HUES48 (cell line): ENCODE results near the gene NRTN.

ENCODE experiments used
- H3K27ac ChIP-seq: one replicate; pipeline ENCODE4 v1.7.0; 2013; ENCODE audit warnings: low read depth, low read length, inconsistent platforms
- H3K27me3 ChIP-seq: 2 replicates; pipeline ENCODE4 v1.6.1; 2013; ENCODE audit warnings: mild to moderate bottlenecking, low read length; ENCODE audit not compliant: control insufficient read depth, insufficient read depth
- H3K36me3 ChIP-seq: 2 replicates; pipeline ENCODE4 v1.6.1; 2013; ENCODE audit warnings: low read length; ENCODE audit not compliant: control insufficient read depth, insufficient read depth
- H3K4me1 ChIP-seq: 2 replicates; pipeline ENCODE4 v1.6.1; 2013; ENCODE audit warnings: mild to moderate bottlenecking, low read length; ENCODE audit not compliant: control insufficient read depth, insufficient read depth
- H3K4me3 ChIP-seq: 2 replicates; pipeline ENCODE4 v1.5.1; 2013; ENCODE audit warnings: mild to moderate bottlenecking, low read depth, low read length
- H3K9ac ChIP-seq: 2 replicates; pipeline ENCODE4 v1.6.1; 2013; ENCODE audit warnings: mild to moderate bottlenecking, low read depth, low read length, moderate library complexity
- H3K9me3 ChIP-seq: 2 replicates; pipeline ENCODE4 v1.6.1; 2013; ENCODE audit warnings: low read length; ENCODE audit not compliant: control insufficient read depth, insufficient read depth

NRTN gene

GRCh38 chr19:5782945-5783919 is 21.6 kb upstream of the NRTN start:
- H3K36me3 ChIP-seq = peaks cover 38% of the 10 kb centered on the region
- no peak overlapping the region for H3K27ac ChIP-seq

GRCh38 chr19:5784581-5785147 is 20.2 kb upstream of the NRTN start, which contains the start of gene PRR22:
PRR22 (minus strand) TSS chr19:5784746; CDS start chr19:5784660, 86 bp downstream.
- H3K4me3 ChIP-seq = no peak within 1 kb of the TSS
- H3K9me3 ChIP-seq = no peaks in the 10 kb centered on the region
- H3K36me3 ChIP-seq = peaks cover 51% of the 10 kb centered on the region
- no peak within 1 kb of the TSS for H3K27ac ChIP-seq
- H3K27me3 ChIP-seq = no peaks in the 10 kb centered on the region
- no peak within 1 kb of the TSS for H3K9ac ChIP-seq
- H3K4me1 ChIP-seq = no peaks in the 10 kb centered on the region

More at GRCh38 chr19:5782945-5783919, 21.6 kb upstream of the NRTN start:
- no peaks in the 10 kb centered on the region for H3K4me1 ChIP-seq
- no peaks in the 10 kb centered on the region for H3K27me3 ChIP-seq
- no peaks in the 10 kb centered on the region for H3K9me3 ChIP-seq
- no peak overlapping the region for H3K9ac ChIP-seq
- H3K4me3 ChIP-seq = no peak overlapping the region

- peaks cover 56% of the 10 kb centered on the region for H3K36me3 ChIP-seq
- no peak overlapping the region for H3K9ac ChIP-seq
- H3K4me1 ChIP-seq = 0 out of 2 replicates have a peak, but pooled peaks cover 3% of the 10 kb centered on the region
- no peaks in the 10 kb centered on the region for H3K9me3 ChIP-seq
- H3K4me3 ChIP-seq = no peak overlapping the region
- no peaks in the 10 kb centered on the region for H3K27me3 ChIP-seq
- H3K27ac ChIP-seq = no peak overlapping the region
Observed at GRCh38 chr19:5785423-5785822, 19.4 kb upstream of the NRTN start.

DNA sequence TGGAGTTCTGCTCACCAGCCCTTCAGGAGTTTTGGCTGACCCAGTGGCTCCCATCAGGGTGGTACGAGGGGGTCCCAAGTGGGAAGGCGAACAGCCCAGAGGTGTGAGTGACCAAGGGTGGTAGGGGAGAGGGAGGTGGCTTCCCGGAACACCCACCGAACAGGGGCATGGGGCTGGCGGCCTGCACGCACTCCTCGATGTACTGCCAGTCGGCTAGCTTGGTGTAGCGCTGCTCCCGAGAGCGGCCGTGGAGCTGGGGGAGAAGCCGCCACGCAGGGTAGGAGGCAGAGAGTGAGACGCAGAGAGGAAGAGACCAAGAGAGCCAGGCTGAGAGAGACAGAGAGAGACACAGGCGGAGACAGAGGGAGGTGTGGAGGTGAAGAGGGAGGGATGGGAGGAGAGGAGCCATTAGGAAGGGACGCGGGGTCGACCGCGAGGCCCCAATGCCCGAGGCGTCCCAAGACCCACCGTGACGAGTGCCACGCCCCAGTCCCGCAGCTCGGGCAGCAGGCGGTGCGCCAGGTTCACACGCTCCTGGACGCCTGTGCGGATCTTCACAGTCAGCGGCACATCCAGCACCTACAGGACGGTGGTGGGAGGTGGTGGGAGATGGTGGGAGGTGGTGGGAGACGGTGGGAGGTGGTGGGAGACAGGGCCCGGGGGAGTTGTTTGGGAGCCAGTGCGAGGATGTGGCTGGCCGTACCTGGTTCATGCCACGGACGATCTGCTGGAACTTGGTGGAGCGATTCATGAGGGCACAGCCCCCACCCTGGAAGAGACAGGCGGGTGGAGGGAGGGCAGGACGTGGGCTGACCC is 18.1 kb upstream of the NRTN start:
- H3K4me3 ChIP-seq = no peak overlapping the region
- peaks cover 56% of the 10 kb centered on the region for H3K36me3 ChIP-seq

GRCh38 chr19:5787409-5788182 is 17.3 kb upstream of the NRTN start:
- no peak overlapping the region for H3K9ac ChIP-seq
- 0 out of 2 replicates have a peak, but pooled peaks cover 3% of the 10 kb centered on the region for H3K4me1 ChIP-seq
- H3K36me3 ChIP-seq = peaks cover 56% of the 10 kb centered on the region
- H3K27ac ChIP-seq = no peak overlapping the region
- no peak overlapping the region for H3K4me3 ChIP-seq
- H3K27me3 ChIP-seq = no peaks in the 10 kb centered on the region
- H3K9me3 ChIP-seq = no peaks in the 10 kb centered on the region

More for the DNA sequence above, 18.1 kb upstream of the NRTN start:
- Histone ChIP-seq H3K27ac (no peak overlapping the region), H3K27me3 (no peaks in the 10 kb centered on the region), H3K4me1 (0 out of 2 replicates have a peak, but pooled peaks cover 3% of the 10 kb centered on the region), H3K9ac (no peak overlapping the region), H3K9me3 (no peaks in the 10 kb centered on the region)

GRCh38 chr19:5788422-5788821 is 16.4 kb upstream of the NRTN start:
- Histone ChIP-seq H3K27ac (no peak overlapping the region), H3K4me1 (0 out of 2 replicates have a peak, but pooled peaks cover 3% of the 10 kb centered on the region), H3K4me3 (no peak overlapping the region), H3K36me3 (peaks cover 56% of the 10 kb centered on the region), H3K27me3 (no peaks in the 10 kb centered on the region), H3K9me3 (no peaks in the 10 kb centered on the region), H3K9ac (no peak overlapping the region)

DNA sequence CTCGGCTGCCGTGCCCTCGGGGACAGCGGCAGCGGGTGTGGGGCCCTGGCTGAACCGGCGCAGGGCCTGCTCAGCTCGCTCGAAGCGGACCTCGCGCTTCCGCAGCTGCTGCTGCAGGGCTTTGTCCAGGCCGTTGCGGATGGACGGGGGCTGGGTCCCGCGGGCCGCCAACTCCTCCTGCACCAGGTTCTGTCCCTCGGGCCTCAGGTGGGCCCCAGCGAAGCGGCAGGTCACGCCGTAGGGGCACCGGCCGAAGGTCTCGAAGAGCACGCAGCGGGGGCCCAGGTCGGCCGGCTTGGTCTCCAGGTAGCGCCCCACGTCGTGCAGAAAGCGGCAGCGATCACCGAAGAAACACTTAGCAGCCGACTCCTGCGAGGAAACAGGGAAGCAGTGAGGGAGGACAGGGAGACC is 15.5 kb upstream of the NRTN start:
- Histone ChIP-seq H3K27ac (no peak overlapping the region), H3K36me3 (peaks cover 54% of the 10 kb centered on the region), H3K9me3 (no peaks in the 10 kb centered on the region), H3K4me3 (no peak overlapping the region), H3K4me1 (0 out of 2 replicates have a peak, but pooled peaks cover 3% of the 10 kb centered on the region), H3K27me3 (no peaks in the 10 kb centered on the region), H3K9ac (no peak overlapping the region)

GRCh38 chr19:5789886-5790558 is 14.8 kb upstream of the NRTN start:
- no peak overlapping the region for H3K9ac ChIP-seq
- H3K9me3 ChIP-seq = no peaks in the 10 kb centered on the region
- H3K27ac ChIP-seq = peak overlapping the region; percentile 23
- H3K4me3 ChIP-seq = peak overlapping the region; percentile 84
- H3K27me3 ChIP-seq = no peaks in the 10 kb centered on the region
- 0 out of 2 replicates have a peak, but pooled peaks cover 3% of the 10 kb centered on the region for H3K4me1 ChIP-seq
- H3K36me3 ChIP-seq = peaks cover 50% of the 10 kb centered on the region

DNA sequence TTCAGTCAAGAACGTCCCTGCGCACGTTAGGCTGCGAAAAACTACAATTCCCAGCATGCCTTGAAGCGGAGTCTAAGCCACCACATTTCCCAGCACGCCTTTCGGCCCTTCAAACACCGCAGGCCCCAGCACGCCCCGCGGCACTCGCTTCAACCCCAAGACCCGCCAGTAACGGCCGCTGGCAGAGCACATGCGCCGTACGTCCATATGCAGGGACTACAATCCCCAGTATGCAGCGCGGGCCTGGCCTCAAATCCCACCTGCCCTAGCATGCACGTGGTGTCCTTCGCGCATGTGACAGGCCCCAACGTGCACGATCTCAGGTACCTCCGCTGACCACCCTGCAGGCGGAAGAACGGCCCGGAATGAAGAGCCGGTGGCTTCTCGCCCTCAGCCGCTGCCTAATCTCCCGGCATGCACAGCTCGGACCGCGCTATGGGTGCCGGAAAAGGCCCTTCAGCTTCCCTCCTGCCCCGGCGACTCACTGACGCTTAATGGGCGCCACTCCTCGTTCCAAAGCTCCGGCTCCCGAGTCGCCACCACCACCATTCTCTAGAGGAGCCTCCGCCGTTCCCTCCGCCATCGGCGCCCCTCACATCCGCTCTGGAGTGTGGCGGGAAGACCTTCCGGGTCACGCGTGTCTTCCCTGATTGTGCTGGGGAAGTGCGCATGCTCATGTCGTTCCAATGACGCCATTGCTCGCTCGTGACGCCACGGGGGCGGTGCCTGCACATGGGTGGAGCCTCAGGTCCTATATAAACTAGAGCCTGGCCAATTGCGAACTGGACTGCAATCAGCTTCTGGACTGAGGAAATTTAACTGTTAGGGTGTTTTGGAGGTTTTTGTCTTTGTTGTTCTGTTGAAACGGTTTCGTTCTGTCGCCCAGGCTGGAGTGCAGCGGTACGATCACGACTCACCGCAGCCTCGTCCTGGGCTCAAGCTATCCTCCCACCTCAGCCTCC is 14.0 kb upstream of the NRTN start, which contains the start of gene DUS3L:
Gene DUS3L, minus strand, starts transcription at position 605 of the 962 bp plus-strand sequence. Its CDS starts 22 bp downstream, at position 583.
- Histone ChIP-seq H3K9ac (peak within 1 kb of the TSS; percentile 92), H3K4me1 (0 out of 2 replicates have a peak, but pooled peaks cover 3% of the 10 kb centered on the region), H3K9me3 (no peaks in the 10 kb centered on the region), H3K4me3 (peak within 1 kb of the TSS; percentile 84), H3K27me3 (no peaks in the 10 kb centered on the region), H3K27ac (peak within 1 kb of the TSS; percentile 96), H3K36me3 (peaks cover 41% of the 10 kb centered on the region)
